HG03442 (cell line): ENCODE measurements around the gene SPRR2A.
"Not testable (repeated sequence)": the region's sequence is repeated elsewhere in the genome, so short reads cannot be mapped to it uniquely, and the experiment has no call there.

Experiments used
- ATAC-seq: cut with Tn5 transposase; IDR thresholded peaks from one replicate; pipeline ENCODE4 v1.9.1; 2021; ENCODE audit warnings: mild to moderate bottlenecking, moderate library complexity; ENCODE audit not compliant: unreplicated experiment

SPRR2A gene

GRCh38 chr1:153057375-153057774, at the start of gene SPRR2A:
Gene SPRR2A, minus strand, starts transcription at chr1:153057512. Its CDS starts 777 bp downstream, at chr1:153056735.
- no peak for ATAC-seq

DNA sequence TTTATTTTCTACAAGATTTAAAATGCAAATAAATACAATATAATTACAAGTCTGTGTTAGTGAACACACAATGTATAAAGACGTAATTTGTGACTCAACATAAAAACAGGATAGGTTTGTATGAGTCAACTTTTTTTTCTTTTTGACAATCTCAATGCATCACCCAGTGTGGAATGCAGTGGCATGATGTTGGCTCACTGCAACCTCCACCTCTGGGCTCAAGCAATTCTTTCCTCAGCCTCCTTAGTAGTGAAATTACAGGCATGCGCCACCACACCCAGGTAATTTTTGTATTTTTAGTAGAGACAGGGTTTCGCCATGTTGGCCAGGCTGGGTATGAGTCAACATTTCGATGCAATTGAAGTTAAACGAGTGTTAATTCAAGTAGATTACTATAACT, 42.9 kb upstream of the SPRR2A start:
- ATAC-seq, result no peak

DNA sequence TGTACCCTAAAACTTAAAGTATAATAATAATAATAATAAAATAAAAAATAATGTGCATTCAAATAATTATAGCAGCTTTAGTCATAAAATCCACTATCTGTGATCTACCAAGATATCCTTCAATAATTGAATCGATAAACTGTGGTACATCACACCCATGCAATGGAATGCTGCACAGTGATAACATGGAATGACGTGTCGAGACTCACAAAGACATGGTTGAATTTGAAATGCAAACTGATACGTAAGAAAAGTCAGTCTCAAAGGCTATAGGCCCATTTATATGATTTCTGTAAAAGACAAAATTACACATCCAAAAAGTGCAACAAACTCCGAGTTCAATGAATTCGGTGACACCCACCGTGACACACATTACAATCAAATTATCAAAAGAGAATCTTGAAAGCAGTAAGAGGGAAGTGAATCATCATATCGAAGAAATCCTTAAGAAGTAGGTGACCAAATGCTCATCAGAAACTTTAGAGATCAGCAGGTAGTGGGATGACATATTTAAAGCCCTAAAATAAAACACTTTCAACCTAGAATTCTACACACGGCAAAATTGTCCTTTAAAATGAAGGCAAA, 42.2 kb upstream of the SPRR2A start:
- no peak for ATAC-seq

- no peak for ATAC-seq
These were observed 38.5 kb upstream of the SPRR2A start for GRCh38 chr1:153095764-153096163.

DNA sequence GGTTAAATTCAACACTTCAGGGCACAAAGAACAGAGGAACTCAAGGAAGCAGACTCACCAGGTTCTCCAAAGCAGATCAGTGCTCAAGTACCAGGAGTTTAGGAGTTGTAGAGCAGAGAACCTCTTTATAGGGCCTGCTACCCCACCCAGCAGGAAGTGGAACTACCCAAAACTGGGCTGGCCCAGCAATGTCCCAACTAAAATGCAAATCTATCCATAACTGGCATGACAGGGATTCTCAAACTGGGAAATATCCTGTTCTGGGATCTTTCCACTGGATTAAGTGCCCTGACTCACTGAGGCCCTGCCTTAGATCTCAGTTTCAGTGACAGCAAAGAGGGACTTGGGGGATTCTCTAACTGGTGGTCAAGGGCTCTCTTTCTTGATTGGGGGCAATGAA, 37.1 kb upstream of the SPRR2A start, which contains the start of gene SPRR2E:
Gene SPRR2E (minus strand): TSS at position 101 of the 400 bp plus-strand sequence. CDS start 775 bp downstream, outside the sequence.
- no peak for ATAC-seq

DNA sequence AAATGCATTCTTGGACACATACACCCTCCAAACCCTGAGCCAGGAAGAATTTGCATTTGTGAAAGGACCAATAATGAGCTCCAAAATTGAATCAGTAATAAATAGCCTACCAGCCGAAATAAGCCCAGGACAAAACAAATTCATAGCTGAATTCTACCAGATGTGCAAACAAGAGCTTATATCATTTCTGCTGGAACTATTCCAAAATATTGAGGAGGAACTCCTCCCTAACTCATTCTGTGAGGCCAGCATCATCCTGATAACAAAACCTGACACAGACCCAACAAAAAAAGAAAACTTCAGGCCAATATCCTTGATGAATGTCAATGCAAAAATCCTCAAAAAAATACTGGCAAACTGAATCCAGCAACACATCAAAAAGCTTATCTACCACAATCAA, 30.3 kb upstream of the SPRR2A start:
- no peak for ATAC-seq

GRCh38 chr1:153081736-153082135, 24.4 kb upstream of the SPRR2A start:
- ATAC-seq, result no peak

- ATAC-seq, result no peak
These were observed 15.8 kb upstream of the SPRR2A start for GRCh38 chr1:153072806-153073726.

DNA sequence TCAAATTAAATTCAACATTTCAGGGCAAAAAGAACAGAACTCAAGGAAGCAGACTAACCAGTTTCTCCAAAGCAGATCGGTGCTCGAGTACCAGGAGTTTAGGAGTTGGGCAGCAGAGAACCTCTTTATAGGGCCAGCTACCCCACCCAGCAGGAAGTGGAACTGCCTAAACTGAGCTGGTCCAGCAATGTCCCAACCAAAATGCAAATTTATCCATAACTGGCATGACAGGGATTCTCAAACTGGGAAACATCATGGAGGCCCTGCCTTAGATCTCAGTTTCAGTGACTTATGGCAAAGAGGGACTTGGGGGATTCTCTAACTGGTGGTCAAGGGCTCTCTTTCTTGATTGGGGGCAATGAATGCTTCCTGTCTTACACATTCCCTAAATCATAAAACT, 14.2 kb upstream of the SPRR2A start, which contains the start of gene SPRR2B:
Gene SPRR2B (minus strand): TSS at position 101 of the 400 bp plus-strand sequence. CDS start 772 bp downstream, outside the sequence.
- ATAC-seq, result no peak

GRCh38 chr1:153070243-153070642, 12.9 kb upstream of the SPRR2A start:
- ATAC-seq, result no peak

DNA sequence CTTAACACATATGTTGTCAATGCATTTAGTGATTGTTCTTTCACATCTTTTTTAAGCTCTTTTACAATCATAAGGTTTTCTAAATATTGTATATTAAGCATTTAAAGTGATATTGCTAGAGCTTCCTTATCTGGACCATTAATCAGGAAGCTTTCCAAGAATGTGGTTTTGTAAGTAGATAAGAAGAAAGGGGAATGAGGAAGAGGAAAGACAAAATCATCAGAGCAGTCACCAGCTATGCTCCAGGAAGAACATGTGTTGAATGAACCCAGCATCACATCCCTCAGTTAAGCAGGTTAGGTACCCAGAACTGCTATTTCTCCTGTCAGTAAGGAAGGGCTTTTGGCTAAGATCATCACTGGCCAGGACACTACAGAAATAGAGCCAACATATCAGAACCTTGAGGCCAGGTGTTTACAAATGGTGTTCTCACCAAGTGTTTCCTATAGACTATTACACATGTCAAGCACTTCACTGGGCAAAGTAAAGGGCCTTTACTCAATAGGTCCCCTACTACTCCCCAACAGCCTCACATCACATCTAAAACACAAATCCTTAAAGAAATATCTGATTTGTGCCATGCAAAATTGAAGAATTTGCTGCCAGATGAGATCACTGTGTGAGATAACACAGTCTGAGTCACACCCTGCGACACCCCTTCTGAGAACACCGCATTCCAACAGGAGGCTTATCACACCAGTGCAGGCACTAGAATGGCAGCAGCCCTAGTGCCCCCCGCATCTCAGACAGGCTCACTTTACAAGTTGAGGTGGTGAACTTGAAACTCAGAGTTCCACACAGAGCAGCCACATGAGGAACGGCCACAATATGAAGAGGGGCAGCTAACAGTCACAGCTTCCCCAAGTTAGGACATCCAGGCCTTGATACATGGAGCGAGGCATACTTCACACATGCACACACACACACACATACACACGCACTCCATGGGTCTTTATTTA, 1.8 kb upstream of the SPRR2A start:
- no peak for ATAC-seq

- ATAC-seq, result no peak
These were observed 842 bp upstream of the SPRR2A start for GRCh38 chr1:153058154-153058553.

- not testable (repeated sequence) for ATAC-seq
These were observed 1.2 kb downstream of the SPRR2A start for GRCh38 chr1:153056111-153056510.

GRCh38 chr1:153049211-153049610, 8.1 kb downstream of the SPRR2A start:
- ATAC-seq, result no peak

DNA sequence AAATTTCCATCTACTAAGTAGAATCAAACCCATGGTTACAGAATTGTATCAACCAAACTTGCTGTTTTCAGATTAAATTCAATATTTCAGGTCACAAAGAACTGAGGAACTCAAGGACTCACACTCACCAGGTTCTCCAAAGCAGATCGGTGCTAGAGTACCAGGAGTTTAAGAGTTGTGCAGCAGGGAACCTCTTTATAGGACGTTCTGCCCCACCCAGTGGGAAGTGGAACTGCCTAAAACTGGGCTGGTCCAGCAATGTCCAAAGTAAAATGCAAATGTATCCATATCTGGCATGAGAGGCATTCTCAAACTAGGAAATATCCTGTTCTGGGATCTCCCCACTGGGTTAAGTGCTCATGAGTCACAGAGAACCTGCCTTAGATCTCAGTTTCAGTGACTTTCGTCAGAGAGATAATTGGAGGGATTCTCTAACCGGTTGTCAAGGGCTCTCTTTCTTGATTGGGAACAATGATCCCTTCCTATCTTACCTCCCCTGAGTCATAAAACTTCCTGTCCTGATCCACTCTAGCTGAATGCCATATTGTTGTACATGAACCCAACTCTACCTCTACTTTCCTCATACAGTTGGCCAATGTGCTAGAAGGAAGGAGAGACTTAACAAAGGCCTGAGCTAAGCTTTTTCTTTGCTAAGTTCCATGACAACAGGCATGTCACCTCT, 16.2 kb downstream of the SPRR2A start, which contains the start of gene SPRR2D:
Gene SPRR2D (minus strand): TSS at position 171 of the 682 bp plus-strand sequence. CDS start 774 bp downstream, outside the sequence.
- no peak for ATAC-seq

DNA sequence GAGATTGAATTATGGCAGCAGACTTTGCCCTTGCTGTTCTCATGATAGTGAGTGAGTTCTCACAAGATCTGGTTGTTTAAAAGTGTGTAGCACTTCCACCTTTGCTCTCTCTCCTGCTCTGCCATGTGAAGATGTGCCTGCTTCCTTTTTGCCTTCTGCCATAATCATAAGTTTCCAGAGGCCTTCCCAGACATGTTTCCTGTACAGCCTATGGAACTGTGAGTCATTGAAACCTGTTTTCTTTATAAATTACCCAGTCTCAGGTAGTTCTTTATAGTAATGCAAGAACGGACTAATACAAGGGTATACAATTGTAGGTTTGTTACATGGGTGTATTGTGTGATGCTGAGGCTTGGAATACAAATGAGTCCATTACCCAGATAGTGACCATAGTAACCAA, 22.1 kb downstream of the SPRR2A start:
- ATAC-seq, result no peak

DNA sequence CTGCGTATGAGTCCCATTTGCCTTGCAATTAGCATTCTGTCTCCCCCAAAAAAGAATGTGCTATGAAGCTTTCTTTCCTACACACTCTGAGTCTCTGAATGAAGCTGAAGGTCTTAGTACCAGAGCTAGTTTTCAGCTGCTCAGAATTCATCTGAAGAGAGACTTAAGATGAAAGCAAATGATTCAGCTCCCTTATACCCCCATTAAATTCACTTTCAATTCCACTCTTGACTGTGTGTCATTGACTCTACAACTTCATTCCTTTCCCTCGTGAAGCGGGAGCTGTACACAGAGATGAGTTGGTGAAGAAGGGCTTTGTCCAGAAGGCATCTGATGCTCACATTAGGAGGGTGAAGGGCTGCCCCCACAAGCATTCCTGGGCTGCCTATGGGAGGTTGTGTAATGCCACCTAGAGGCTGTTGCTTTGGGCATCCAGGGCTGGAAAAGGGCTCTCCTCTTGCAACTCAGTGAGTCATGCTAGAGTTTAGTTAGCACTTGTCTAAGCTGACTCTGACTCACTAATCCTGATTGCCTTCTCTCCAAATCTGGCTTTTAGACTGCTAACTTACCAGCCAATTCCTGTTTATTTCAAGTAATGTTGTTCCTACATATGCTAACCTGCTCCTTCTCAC, 24.5 kb downstream of the SPRR2A start:
- no peak for ATAC-seq

DNA sequence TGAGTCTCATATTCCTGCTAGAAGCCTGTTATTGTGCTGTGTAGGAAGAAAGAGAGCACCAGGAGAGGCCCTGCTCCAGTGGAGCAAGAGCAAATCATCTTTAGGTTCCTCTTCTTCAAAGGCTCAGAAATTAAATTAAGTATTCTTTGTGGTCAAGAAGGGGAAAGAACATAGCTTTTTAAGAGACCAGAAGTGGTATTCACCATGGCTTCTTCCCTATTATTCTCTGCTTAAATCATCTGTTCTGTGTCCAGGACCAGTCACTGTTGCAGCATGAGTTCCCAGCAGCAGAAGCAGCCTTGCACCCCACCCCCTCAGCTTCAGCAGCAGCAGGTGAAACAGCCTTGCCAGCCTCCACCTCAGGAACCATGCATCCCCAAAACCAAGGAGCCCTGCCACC, 25.2 kb downstream of the SPRR2A start:
- no peak for ATAC-seq

DNA sequence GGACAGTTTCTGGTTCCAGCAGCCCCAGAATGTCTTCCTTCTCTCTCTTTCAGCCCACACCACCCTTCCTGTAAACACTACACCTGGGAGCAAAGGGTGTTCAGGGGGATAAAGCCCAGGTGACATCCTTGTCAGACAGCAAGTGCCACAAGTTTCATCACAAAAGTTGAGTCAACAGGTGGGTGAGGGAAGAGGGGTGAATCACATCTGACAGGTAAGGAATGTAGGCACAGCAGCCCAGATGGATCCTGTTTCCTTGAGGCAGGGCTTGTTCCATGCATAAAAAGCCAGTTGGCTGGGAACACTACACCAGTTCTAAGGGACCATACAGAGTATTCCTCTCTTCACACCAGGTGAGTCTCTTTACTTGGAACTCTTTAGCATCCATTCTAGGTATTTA, 26.4 kb downstream of the SPRR2A start, which contains the start of gene SPRR1B:
Gene SPRR1B (plus strand): TSS at position 309 of the 400 bp plus-strand sequence. CDS start 1,143 bp downstream, outside the sequence.
- no peak for ATAC-seq
